Measurements from ENCODE around the gene HMGN4.
A peak's percentile ranks its signal among the peaks of the same experiment; 100 is the strongest.

Gene HMGN4

GRCh38 chr6:26588965-26589364 is 50.8 kb downstream of the HMGN4 start:
- DNase-seq: no peak

- peak; percentile 53 for DNase-seq
These were observed 54.5 kb downstream of the HMGN4 start for GRCh38 chr6:26592649-26593048.

GRCh38 chr6:26593278-26594130 is 55.3 kb downstream of the HMGN4 start:
- DNase-seq: peak; percentile 18

- DNase-seq: no peak
These were observed 55.9 kb downstream of the HMGN4 start for GRCh38 chr6:26594131-26594498.

- peak; percentile 84 for DNase-seq
These were observed 56.8 kb downstream of the HMGN4 start for GRCh38 chr6:26594730-26595632.

GRCh38 chr6:26595669-26596269 is 57.6 kb downstream of the HMGN4 start:
- DNase-seq: peak; percentile 92

Data from NCI-H146 (cell line).